Body of pancreas (tissue), 4 donors: ENCODE data around the gene ARF4. TPM values are rescaled to one million over a fixed set of nuclear protein-coding genes. Genes with fewer than 3 reads are reported as not detected.

Experiments used
- ATAC-seq: fragments of 150-250 bp; one replicate; pipeline ENCODE4 v1.9.1; 2016
- DNase-seq, 4 donors: peaks; one replicate each; pipeline ENCODE4 v3.0.0-alpha.2; 2019
- H3K27ac ChIP-seq, 4 donors: fragments of 200-600 bp; sonication (generic); 1 replicate in 3 of 4; 2 replicates in 1 of 4; pipeline versions ENCODE4 v1.5.1 to v1.6.1; 2016 to 2019; ENCODE audit warnings: mild to moderate bottlenecking in 1 of 4, mixed read lengths in 1 of 4, moderate library complexity in 1 of 4
- H3K27me3 ChIP-seq, 2 donors: fragments of 200-600 bp; sonication (generic); one replicate each; pipeline ENCODE4 v1.6.0; 2016; ENCODE audit warnings: mild to moderate bottlenecking in 1 of 2
- H3K36me3 ChIP-seq, 2 donors: fragments of 200-600 bp; sonication (generic); replicated peaks in 1 of 2; 2 replicates each; pipeline ENCODE4 v1.5.1; 2016; ENCODE audit warnings: low read depth in 2 of 2; ENCODE audit not compliant: insufficient read depth in 1 of 2
- H3K4me1 ChIP-seq: fragments of 200-600 bp; sonication (generic); one replicate; pipeline ENCODE4 v1.6.0; 2016
- H3K4me3 ChIP-seq, 2 donors: fragments of 200-600 bp; sonication (generic); 1 replicate in 1 of 2; 2 replicates in 1 of 2; pipeline ENCODE4 v1.5.1; 2016 to 2019
- H3K9me3 ChIP-seq, 3 donors: fragments of 200-600 bp; sonication (generic); 1 replicate in 2 of 3; 2 replicates in 1 of 3; pipeline ENCODE4 v1.5.1; 2016
- POLR2A ChIP-seq, 3 donors: fragments of 450-650 bp; IDR thresholded peaks; one replicate each; pipeline ENCODE4 v1.6.1; 2016; ENCODE audit warnings: antibody characterized with exemption in 3 of 3, mild to moderate bottlenecking in 2 of 3
- WGBS, 2 donors: methylation state at CpG; one replicate each; pipeline ENCODE4 v1.1.5; 2017; 5-methylcytosine and 5-hydroxymethylcytosine counted together
- intact Hi-C: fragments of 100-400 bp; cut with DNase I; formaldehyde crosslinking; loops from one replicate; pipeline ENCODE4 v1.15.1; 2023
- total RNA-seq, 2 donors: library from RNA; depleted of rRNA; stranded (reverse); fragments of >200 nt; gene quantifications; one replicate each; pipeline ENCODE4 v1.1.0, GENCODE V29; 2016
- TF ChIP-seq, protein P1 (sequence below), 7 experiments: fragments of 450-650 bp in 4 of 7; fragments of 200-600 bp in 3 of 7; sonication (generic) in 3 of 7; IDR thresholded peaks; one replicate each; pipeline ENCODE4 v1.5.1; 2016 to 2019; ENCODE audit warnings: antibody characterized with exemption in 7 of 7

Gene ARF4
- total RNA-seq, 2 donors from 2014 or later, result 62.0 to 90.3 TPM

DNA sequence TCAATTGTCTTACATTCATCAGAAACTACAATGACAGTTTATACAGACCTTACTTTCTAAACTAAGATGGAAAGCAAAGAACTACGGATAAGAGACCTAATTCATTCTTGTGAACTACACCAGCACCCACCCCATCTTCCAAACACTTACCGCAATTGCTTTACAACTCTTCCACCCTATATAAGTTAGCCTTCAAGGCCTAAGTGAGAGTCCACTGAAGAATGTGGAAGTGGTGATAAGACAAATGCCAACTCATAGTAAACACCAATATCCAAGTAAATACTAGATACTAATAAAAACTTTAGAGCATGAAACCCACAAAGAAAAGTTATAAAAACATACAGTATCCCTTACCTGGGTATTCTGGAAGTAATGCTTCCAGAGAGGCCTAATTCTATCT, 13.6 kb downstream of the ARF4 start:
- DNase-seq (no peak), ATAC-seq (no peak)
- Histone ChIP-seq H3K36me3 (peaks cover 0 to 6% of the 10 kb centered on the region in 2 donors), H3K27me3 (no peaks in the 10 kb centered on the region), H3K4me3 (no peak overlapping the region), H3K9me3 (no peaks in the 10 kb centered on the region), H3K4me1 (peaks cover 64% of the 10 kb centered on the region), H3K27ac (peak overlapping the region in 1 of 4 donors; percentile 35)
- TF ChIP-seq, protein P1, sequence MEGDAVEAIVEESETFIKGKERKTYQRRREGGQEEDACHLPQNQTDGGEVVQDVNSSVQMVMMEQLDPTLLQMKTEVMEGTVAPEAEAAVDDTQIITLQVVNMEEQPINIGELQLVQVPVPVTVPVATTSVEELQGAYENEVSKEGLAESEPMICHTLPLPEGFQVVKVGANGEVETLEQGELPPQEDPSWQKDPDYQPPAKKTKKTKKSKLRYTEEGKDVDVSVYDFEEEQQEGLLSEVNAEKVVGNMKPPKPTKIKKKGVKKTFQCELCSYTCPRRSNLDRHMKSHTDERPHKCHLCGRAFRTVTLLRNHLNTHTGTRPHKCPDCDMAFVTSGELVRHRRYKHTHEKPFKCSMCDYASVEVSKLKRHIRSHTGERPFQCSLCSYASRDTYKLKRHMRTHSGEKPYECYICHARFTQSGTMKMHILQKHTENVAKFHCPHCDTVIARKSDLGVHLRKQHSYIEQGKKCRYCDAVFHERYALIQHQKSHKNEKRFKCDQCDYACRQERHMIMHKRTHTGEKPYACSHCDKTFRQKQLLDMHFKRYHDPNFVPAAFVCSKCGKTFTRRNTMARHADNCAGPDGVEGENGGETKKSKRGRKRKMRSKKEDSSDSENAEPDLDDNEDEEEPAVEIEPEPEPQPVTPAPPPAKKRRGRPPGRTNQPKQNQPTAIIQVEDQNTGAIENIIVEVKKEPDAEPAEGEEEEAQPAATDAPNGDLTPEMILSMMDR (IDR thresholded peaks at IDR 0.05), result no peak
- TF ChIP-seq POLR2A (IDR thresholded peaks at IDR 0.05), result no peak
- 56 to 70% methylated on average over 2 of the region's 2 CpGs for WGBS, 2 donors
- intact Hi-C loops, result no loop called here

DNA sequence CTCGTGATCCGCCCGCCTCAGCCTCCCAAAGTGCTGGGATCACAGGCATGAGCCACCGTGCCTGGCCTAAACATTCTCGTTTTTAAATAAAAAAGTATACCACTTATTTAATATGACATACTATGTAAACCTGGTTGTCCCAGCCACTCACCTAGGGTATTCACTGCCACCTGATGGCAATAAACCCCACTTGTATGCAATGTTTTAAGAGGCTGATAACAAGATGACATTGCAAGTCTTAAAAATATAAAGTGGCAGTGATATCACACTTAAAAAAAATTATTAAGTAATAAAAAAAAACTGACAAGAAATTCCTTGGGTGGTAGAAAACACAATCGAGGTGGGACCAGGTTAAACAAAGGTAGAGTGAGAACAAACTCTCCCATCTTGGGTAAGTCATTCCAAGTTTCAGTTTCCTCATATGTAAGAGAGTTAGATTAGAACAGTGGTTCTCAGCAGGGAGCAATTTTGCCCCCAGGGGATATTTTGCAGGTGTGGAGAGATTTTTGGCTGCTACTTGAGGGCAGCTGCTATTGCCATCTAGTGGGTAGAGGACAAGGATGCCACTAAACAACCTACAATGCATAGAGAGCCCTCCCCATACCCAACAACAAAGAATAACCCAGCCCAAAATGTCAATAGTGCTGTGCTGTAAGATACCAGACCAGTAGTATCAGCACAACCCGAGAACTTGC, 14.5 kb downstream of the ARF4 start:
- H3K27me3 ChIP-seq, result no peaks in the 10 kb centered on the region
- intact Hi-C loops, result no loop called here
- H3K9me3 ChIP-seq, result no peaks in the 10 kb centered on the region
- DNase-seq, result peak in 1 of 4 donors; percentile 21
- TF ChIP-seq, protein P1 (IDR thresholded peaks at IDR 0.05), result peak in 4 of 7 experiments; percentile 17 to 20 (median 18)
- no peak for TF ChIP-seq POLR2A (IDR thresholded peaks at IDR 0.05)
- peak; percentile 47 for ATAC-seq
- H3K4me3 ChIP-seq, result no peak overlapping the region
- H3K4me1 ChIP-seq, result peaks cover 61% of the 10 kb centered on the region
- WGBS, 2 donors, result 74 to 78% methylated on average over 7 of the region's 7 CpGs
- peaks cover 0 to 7% of the 10 kb centered on the region in 2 donors for H3K36me3 ChIP-seq
- H3K27ac ChIP-seq, result peak overlapping the region in 1 of 4 donors; percentile 22

DNA sequence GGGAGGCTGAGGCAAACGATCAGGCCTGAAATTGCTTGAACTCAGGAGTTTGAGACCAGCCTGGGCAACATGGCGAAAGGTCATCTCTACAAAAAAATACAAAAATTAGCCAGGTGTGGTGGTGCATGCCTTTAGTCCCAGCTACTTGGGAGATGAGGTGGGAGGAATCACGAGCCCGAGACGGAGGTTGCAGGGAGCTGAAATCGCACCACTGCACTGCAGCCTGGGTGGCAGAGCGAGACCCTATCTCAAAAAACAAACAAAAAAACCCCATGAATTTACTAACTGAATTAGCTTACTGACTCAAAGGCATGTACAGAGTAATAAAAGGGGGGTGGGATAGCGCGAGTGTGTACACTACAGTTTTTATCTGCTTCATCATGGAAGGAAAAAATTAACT, 19.3 kb downstream of the ARF4 start:
- TF ChIP-seq, protein P1 (IDR thresholded peaks at IDR 0.05), result no peak
- TF ChIP-seq POLR2A (IDR thresholded peaks at IDR 0.05), result no peak
- intact Hi-C loops, result no loop called here
- Histone ChIP-seq H3K27ac (no peak overlapping the region), H3K27me3 (no peaks in the 10 kb centered on the region), H3K36me3 (peaks cover 12 to 13% of the 10 kb centered on the region in 2 donors), H3K9me3 (no peaks in the 10 kb centered on the region), H3K4me1 (peaks cover 29% of the 10 kb centered on the region), H3K4me3 (no peak overlapping the region)
- ATAC-seq (no peak), DNase-seq (no peak)
- WGBS, 2 donors, result 77 to 85% methylated on average over 9 of the region's 9 CpGs

DNA sequence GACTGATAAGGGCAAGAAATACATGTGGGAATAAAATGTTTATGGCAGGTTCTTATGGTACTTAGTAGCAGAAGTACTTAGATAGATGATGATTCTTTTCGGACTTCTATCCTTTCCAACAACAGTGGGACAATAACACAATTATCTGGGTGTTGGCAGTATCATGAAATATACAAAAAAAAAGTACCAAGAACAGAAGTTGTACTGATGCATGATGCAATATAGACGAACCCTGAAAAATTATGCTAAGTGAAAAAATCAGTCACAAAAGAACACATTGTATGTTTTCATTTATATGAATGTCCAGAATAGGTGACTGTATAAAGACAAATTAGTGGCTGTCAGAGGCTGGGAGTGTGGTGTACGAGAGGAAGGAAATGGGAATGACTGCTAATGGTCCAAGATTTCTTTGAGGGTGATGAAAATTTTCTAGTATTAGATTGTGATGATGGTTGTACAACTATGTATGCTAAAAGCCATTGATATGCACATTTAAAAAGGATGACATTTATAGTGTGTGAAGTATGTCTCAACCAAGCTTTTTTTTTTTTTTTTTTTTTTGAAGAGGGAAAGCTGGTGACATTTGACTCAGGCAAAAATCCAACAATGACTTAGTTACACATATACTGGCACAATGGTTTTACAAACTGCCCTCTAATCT, 21.0 kb downstream of the ARF4 start:
- Histone ChIP-seq H3K36me3 (peaks cover 12 to 13% of the 10 kb centered on the region in 2 donors), H3K9me3 (no peaks in the 10 kb centered on the region), H3K27ac (peak overlapping the region in 1 of 4 donors; percentile 38), H3K4me3 (no peak overlapping the region), H3K4me1 (peaks cover 40% of the 10 kb centered on the region), H3K27me3 (no peaks in the 10 kb centered on the region)
- ATAC-seq (no peak), DNase-seq (no peak)
- 62 to 65% methylated on average over 3 of the region's 3 CpGs for WGBS, 2 donors
- TF ChIP-seq, protein P1 (IDR thresholded peaks at IDR 0.05), result no peak
- TF ChIP-seq POLR2A (IDR thresholded peaks at IDR 0.05), result no peak
- intact Hi-C loops, result no loop called here
